OCI-LY3 (cell line): ENCODE results near the gene TLCD3B.

Source experiments
- EZH2phosphoT487 ChIP-seq: fragments of 200-600 bp; shearing (Covaris generic); IDR thresholded peaks from 2 replicates; pipeline ENCODE4 v1.6.1; 2018; ENCODE audit warnings: antibody characterized with exemption, mixed run types, low read depth
- TF ChIP-seq, protein P1 (sequence below): fragments of 200-600, 300-600 bp; sonication (generic); IDR thresholded peaks from 2 replicates; pipeline ENCODE4 v1.5.1; 2014; ENCODE audit warnings: antibody characterized with exemption, low read length, low read depth

GRCh38 chr16:30075503-30076275 is 44.6 kb upstream of the TLCD3B start, which contains the start of gene PPP4C:
- TF ChIP-seq, protein P1, sequence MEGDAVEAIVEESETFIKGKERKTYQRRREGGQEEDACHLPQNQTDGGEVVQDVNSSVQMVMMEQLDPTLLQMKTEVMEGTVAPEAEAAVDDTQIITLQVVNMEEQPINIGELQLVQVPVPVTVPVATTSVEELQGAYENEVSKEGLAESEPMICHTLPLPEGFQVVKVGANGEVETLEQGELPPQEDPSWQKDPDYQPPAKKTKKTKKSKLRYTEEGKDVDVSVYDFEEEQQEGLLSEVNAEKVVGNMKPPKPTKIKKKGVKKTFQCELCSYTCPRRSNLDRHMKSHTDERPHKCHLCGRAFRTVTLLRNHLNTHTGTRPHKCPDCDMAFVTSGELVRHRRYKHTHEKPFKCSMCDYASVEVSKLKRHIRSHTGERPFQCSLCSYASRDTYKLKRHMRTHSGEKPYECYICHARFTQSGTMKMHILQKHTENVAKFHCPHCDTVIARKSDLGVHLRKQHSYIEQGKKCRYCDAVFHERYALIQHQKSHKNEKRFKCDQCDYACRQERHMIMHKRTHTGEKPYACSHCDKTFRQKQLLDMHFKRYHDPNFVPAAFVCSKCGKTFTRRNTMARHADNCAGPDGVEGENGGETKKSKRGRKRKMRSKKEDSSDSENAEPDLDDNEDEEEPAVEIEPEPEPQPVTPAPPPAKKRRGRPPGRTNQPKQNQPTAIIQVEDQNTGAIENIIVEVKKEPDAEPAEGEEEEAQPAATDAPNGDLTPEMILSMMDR: no peak
- TF ChIP-seq EZH2phosphoT487: no peak
